SK-N-MC (cell line): Measurements from ENCODE around the gene KIAA0408.

Experiments used
- EZH2 ChIP-seq: fragments of 200-600 bp; sonication (generic); IDR thresholded peaks from one replicate; pipeline ENCODE4 v1.6.1; 2017; ENCODE audit warnings: antibody characterized with exemption
- FOXP2 ChIP-seq: optimal IDR thresholded peaks from 2 replicates; pipeline ENCODE3; 2011; ENCODE audit warnings: mild to moderate bottlenecking, moderate library complexity; ENCODE audit not compliant: insufficient read depth; ENCODE audit errors: extremely low read length, control extremely low read depth
- POLR2AphosphoS5 ChIP-seq: IDR thresholded peaks from 2 replicates; pipeline ENCODE4 v1.6.1; 2012; ENCODE audit warnings: mild to moderate bottlenecking, low read depth, low read length, borderline replicate concordance

DNA sequence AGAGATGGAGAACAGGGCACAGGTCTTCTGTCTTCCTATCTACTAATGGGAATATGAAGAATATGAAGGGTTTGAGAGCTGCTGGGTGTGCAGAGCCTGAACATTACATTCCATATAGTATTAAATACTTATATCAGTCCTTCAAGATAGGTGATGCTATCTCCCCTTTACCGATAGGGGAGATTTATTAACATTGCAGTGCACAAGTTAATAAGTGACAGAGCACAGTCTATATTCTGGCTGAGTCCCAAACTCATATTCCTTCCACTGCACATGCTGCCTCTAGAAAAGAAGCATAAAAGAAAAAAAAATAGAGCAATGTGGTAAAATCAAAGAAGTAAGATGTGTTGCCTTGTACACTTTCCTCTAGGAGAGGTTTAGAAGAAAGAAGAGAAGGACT lies 18.5 kb upstream of the KIAA0408 start:
- TF ChIP-seq POLR2AphosphoS5 (no peak), EZH2 (no peak), FOXP2 (no peak)
